K562 (cell line): ENCODE results near the gene CD79A. TPM values are rescaled to one million over a fixed set of nuclear protein-coding genes. Genes with fewer than 3 reads are reported as not detected.

Source experiments
- BCL6 ChIP-seq: fragments of 250-450 bp; sonication (Bioruptor Pico); IDR thresholded peaks from 2 replicates; pipeline ENCODE4 v1.4.0; 2020
- CC2D1A ChIP-seq: fragments of 450-650 bp; IDR thresholded peaks from 2 replicates; pipeline ENCODE4 v1.6.1; 2017; ENCODE audit warnings: mild to moderate bottlenecking
- EP400 ChIP-seq: fragments of 450-650 bp; IDR thresholded peaks from 2 replicates; pipeline ENCODE4 v1.6.1; 2017; ENCODE audit warnings: antibody characterized with exemption, mild to moderate bottlenecking, moderate library complexity
- LCOR ChIP-seq: sonication (generic); formaldehyde crosslinking; IDR thresholded peaks from 2 replicates; pipeline ENCODE4 v1.8.0; 2022; ENCODE audit warnings: mild to moderate bottlenecking, missing genetic modification reagents
- MEF2D ChIP-seq: conservative IDR thresholded peaks from 2 replicates; pipeline ENCODE4 v1.6.1; 2016; ENCODE audit warnings: low read depth, missing genetic modification characterization, missing compliant biosample characterization
- POLR2A ChIP-seq: fragments of 450-650 bp; conservative IDR thresholded peaks from 2 replicates; pipeline ENCODE4 v1.6.1; 2016
- PRPF4 ChIP-seq: fragments of 200-400 bp; formaldehyde crosslinking; IDR thresholded peaks from one replicate; pipeline ENCODE4 v1.6.1; 2017; ENCODE audit warnings: low read length, low read depth, mild to moderate bottlenecking; ENCODE audit not compliant: insufficient read depth, poor library complexity, severe bottlenecking
- SMAD2 ChIP-seq: fragments of 150-350 bp; IDR thresholded peaks from 2 replicates; pipeline ENCODE4 v1.6.1; 2014; ENCODE audit warnings: low read depth, mild to moderate bottlenecking, low read length
- SMARCC2 ChIP-seq: fragments of 450-650 bp; IDR thresholded peaks from 2 replicates; pipeline ENCODE4 v1.6.1; 2017; ENCODE audit warnings: antibody characterized with exemption, moderate library complexity, mild to moderate bottlenecking, low read depth
- ZFP30 ChIP-seq: fragments of 250-450 bp; sonication (Bioruptor Pico); IDR thresholded peaks from 2 replicates; pipeline ENCODE4 v1.8.0; 2022; ENCODE audit warnings: moderate library complexity, mild to moderate bottlenecking, inconsistent platforms, borderline replicate concordance
- ZNF134 ChIP-seq: fragments of 250-450 bp; sonication (Bioruptor Pico); conservative IDR thresholded peaks from 2 replicates; pipeline ENCODE4 v1.4.0; 2020
- polyA plus RNA-seq, 8 experiments: library from polyadenylated mRNA; depleted of rRNA in 4 of 8; stranded (reverse) in 5 of 8; unstranded in 3 of 8; fragments of >200 nt; fragmentation: Nextera tagmentation in 2 of 8; fragmentation: Illumina TruSeq in 1 of 8; extraction: Ambion mirVana in 2 of 8; extraction: Trizol in 1 of 8; gene quantifications; 2 replicates each; pipeline versions ENCODE4 v1.2.1 to v1.2.3, GENCODE V29; 2011 to 2014; ENCODE audit warnings: inconsistent platforms in 1 of 8, missing spikeins in 1 of 8
- total RNA-seq, 7 experiments: library from RNA; depleted of rRNA in 6 of 7; stranded (reverse); fragments of >200 nt in 6 of 7; fragmentation: Illumina TruSeq in 2 of 7; extraction: Trizol in 2 of 7; gene quantifications; 2 replicates each; pipeline versions ENCODE4 v1.2.1 to v1.2.3, GENCODE V29; 2011 to 2021; ENCODE audit warnings: low replicate concordance in 1 of 7
- TF ChIP-seq, protein P1 (sequence below): fragments of 250-450 bp; sonication (Bioruptor Pico); IDR thresholded peaks from 2 replicates; pipeline ENCODE4 v1.4.0; 2020; ENCODE audit warnings: mild to moderate bottlenecking, moderate library complexity
- TF ChIP-seq, protein P2 (sequence below): sonication (generic); formaldehyde crosslinking; IDR thresholded peaks from 2 replicates; pipeline ENCODE4 v1.8.0; 2022; ENCODE audit warnings: mild to moderate bottlenecking, missing genetic modification reagents
- TF ChIP-seq, protein P3 (sequence below): fragments of 250-450 bp; sonication (Bioruptor Pico); IDR thresholded peaks from 2 replicates; pipeline ENCODE4 v1.5.0; 2022; ENCODE audit warnings: mild to moderate bottlenecking
- TF ChIP-seq, protein P4 (sequence below): sonication (generic); formaldehyde crosslinking; IDR thresholded peaks from 2 replicates; pipeline ENCODE4 v1.8.1; 2023; ENCODE audit warnings: mild to moderate bottlenecking, missing genetic modification reagents

Gene CD79A
- total and polyA plus RNA-seq, 9 of the 15 experiments (the other 6 are each of a cell fraction or from before 2014, with no cell fraction given), result 0.04 to 0.72 (median 0.17) TPM; not detected in 3

DNA sequence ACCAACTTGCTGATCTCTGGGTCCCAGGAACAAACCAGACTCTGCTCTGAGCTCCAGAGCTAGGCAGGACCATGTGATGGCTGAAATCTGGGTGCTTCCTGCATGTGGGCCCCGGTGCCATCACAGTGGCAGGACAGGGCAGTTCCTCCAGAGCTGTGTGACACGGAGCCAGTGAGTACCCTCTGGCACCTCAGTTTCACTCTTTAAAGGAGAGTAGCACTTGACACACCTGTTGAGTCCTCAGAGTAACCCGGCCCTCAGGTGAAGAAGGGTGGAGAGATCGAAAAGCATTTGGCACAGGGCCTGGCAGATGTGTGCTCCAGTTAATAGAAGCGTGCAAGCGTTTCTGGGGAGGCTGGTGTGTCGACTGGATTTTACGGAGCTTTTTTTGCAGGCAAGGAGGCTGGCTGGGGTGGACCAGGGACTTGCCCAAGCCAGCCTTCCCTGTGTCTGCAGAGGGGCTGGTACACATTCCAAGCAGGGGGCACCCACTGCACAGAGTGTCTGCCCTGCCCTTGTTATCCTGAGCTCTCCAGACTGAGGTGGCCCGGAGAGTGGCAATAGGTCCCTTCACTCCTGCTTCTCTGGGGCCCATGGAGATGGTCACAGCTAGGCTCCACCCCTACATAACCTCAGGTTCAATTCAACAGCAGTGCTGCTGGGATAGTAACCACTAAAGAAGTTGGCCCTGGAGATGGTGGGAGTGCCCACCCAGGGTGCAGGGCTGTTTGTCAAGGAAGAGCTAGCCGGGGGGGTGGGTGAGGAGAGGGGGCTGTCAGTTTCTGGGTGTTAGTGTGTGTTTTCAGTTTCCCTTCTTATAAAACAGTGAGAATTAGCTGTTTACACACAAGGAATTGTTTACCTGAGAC lies 8.7 kb upstream of the CD79A start (continued):
- TF ChIP-seq, protein P1, sequence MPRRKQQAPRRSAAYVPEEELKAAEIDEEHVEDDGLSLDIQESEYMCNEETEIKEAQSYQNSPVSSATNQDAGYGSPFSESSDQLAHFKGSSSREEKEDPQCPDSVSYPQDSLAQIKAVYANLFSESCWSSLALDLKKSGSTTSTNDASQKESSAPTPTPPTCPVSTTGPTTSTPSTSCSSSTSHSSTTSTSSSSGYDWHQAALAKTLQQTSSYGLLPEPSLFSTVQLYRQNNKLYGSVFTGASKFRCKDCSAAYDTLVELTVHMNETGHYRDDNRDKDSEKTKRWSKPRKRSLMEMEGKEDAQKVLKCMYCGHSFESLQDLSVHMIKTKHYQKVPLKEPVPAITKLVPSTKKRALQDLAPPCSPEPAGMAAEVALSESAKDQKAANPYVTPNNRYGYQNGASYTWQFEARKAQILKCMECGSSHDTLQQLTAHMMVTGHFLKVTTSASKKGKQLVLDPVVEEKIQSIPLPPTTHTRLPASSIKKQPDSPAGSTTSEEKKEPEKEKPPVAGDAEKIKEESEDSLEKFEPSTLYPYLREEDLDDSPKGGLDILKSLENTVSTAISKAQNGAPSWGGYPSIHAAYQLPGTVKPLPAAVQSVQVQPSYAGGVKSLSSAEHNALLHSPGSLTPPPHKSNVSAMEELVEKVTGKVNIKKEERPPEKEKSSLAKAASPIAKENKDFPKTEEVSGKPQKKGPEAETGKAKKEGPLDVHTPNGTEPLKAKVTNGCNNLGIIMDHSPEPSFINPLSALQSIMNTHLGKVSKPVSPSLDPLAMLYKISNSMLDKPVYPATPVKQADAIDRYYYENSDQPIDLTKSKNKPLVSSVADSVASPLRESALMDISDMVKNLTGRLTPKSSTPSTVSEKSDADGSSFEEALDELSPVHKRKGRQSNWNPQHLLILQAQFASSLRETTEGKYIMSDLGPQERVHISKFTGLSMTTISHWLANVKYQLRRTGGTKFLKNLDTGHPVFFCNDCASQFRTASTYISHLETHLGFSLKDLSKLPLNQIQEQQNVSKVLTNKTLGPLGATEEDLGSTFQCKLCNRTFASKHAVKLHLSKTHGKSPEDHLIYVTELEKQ (CRISPR knock-in tag), result no peak
- TF ChIP-seq MEF2D (tag) (no peak), PRPF4 (no peak), BCL6 (no peak), ZNF134 (CRISPR knock-in tag) (no peak), ZFP30 (CRISPR knock-in tag) (no peak), POLR2A (peak; percentile 51; the same call in 1 of the 2 replicates), CC2D1A (no peak), LCOR (CRISPR knock-in tag) (no peak), SMAD2 (no peak), SMARCC2 (no peak), EP400 (no peak)
- TF ChIP-seq, protein P2, sequence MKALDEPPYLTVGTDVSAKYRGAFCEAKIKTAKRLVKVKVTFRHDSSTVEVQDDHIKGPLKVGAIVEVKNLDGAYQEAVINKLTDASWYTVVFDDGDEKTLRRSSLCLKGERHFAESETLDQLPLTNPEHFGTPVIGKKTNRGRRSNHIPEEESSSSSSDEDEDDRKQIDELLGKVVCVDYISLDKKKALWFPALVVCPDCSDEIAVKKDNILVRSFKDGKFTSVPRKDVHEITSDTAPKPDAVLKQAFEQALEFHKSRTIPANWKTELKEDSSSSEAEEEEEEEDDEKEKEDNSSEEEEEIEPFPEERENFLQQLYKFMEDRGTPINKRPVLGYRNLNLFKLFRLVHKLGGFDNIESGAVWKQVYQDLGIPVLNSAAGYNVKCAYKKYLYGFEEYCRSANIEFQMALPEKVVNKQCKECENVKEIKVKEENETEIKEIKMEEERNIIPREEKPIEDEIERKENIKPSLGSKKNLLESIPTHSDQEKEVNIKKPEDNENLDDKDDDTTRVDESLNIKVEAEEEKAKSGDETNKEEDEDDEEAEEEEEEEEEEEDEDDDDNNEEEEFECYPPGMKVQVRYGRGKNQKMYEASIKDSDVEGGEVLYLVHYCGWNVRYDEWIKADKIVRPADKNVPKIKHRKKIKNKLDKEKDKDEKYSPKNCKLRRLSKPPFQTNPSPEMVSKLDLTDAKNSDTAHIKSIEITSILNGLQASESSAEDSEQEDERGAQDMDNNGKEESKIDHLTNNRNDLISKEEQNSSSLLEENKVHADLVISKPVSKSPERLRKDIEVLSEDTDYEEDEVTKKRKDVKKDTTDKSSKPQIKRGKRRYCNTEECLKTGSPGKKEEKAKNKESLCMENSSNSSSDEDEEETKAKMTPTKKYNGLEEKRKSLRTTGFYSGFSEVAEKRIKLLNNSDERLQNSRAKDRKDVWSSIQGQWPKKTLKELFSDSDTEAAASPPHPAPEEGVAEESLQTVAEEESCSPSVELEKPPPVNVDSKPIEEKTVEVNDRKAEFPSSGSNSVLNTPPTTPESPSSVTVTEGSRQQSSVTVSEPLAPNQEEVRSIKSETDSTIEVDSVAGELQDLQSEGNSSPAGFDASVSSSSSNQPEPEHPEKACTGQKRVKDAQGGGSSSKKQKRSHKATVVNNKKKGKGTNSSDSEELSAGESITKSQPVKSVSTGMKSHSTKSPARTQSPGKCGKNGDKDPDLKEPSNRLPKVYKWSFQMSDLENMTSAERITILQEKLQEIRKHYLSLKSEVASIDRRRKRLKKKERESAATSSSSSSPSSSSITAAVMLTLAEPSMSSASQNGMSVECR (CRISPR knock-in tag), result no peak
- TF ChIP-seq, protein P3, sequence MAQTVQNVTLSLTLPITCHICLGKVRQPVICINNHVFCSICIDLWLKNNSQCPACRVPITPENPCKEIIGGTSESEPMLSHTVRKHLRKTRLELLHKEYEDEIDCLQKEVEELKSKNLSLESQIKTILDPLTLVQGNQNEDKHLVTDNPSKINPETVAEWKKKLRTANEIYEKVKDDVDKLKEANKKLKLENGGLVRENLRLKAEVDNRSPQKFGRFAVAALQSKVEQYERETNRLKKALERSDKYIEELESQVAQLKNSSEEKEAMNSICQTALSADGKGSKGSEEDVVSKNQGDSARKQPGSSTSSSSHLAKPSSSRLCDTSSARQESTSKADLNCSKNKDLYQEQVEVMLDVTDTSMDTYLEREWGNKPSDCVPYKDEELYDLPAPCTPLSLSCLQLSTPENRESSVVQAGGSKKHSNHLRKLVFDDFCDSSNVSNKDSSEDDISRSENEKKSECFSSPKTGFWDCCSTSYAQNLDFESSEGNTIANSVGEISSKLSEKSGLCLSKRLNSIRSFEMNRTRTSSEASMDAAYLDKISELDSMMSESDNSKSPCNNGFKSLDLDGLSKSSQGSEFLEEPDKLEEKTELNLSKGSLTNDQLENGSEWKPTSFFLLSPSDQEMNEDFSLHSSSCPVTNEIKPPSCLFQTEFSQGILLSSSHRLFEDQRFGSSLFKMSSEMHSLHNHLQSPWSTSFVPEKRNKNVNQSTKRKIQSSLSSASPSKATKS (CRISPR knock-in tag), result no peak
- TF ChIP-seq, protein P4, sequence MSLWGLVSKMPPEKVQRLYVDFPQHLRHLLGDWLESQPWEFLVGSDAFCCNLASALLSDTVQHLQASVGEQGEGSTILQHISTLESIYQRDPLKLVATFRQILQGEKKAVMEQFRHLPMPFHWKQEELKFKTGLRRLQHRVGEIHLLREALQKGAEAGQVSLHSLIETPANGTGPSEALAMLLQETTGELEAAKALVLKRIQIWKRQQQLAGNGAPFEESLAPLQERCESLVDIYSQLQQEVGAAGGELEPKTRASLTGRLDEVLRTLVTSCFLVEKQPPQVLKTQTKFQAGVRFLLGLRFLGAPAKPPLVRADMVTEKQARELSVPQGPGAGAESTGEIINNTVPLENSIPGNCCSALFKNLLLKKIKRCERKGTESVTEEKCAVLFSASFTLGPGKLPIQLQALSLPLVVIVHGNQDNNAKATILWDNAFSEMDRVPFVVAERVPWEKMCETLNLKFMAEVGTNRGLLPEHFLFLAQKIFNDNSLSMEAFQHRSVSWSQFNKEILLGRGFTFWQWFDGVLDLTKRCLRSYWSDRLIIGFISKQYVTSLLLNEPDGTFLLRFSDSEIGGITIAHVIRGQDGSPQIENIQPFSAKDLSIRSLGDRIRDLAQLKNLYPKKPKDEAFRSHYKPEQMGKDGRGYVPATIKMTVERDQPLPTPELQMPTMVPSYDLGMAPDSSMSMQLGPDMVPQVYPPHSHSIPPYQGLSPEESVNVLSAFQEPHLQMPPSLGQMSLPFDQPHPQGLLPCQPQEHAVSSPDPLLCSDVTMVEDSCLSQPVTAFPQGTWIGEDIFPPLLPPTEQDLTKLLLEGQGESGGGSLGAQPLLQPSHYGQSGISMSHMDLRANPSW, result no peak
